Measurements from ENCODE around the gene FLNC.

FLNC gene

DNA sequence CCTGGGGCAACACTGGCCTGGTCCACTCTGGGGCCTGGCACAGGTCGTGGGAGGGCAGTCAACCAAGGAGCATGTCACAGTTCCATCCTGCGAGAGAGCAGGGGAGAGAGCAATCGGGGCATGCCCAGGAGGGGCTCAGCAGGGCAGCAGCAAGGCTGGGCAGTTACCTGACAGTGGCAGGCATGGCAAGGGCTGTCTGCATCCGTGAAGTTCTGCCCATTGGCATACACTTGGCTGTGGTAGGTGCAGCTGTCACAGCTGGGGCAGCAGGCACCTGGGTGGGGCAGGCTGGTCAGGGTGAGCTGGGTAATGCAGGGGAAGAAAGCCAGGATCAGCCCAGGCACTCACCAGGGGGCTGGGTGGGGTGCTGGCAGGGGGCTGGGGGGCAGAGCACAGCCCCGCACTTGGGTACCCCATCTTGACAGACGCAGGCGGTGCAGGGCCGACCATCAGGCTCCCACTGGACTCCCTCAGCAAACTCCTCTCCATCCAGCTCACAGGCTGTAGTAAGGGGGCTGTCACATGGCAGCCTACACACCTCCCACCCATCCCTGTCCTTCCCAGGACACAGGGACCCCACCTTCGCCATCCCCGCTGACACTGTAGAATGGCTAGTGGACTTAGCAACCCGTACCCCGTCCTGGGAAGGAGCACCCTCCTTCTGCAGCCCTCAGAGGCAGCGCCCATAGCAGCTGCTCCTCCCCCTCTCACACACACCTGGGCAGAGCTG lies 62.5 kb downstream of the FLNC start:
- no peak for DNase-seq (ENCODE audit: low read depth, low spot score)

DNA sequence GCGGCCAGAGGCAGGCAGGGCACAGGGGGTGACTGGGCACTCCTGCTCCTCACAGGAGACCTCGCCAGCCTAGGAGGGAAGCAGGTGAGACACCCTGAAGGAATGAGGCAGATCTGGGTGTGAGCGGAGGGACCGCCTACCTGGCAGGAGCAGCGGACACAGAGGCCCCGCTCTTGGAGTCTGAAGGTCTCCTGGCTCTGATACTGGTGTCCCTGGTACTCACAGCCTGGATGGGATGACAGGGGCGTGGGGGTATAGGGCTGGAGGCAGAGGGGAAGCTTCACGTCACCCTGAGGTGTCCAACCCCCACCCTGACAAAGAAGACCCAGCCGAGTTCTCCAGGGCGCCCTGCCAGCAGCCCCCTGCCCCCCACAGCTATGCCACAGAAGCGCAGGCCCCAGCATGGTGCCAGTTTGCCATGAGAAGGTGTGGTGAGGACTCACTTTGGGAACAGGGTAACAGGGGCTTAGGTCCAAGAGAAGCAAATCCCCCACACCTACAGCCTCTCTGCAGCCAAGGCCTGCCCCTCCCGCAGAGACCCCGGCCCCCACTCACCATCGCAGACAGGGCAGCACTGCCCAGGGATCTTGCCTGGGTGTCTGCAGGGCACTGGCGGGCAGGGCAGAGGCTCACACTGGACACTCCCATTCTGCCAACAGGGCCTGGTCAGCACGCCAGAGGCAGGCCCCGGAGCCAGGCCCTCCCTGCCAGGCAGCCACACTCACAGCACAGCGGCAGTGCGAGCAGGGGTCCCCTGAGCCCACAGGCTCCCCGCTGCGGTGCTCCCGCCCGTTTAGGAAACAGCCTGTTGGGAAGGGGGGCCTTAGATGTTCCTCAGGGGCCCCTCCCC lies 63.3 kb downstream of the FLNC start:
- DNase-seq (ENCODE audit: low read depth, low spot score), result no peak

DNA sequence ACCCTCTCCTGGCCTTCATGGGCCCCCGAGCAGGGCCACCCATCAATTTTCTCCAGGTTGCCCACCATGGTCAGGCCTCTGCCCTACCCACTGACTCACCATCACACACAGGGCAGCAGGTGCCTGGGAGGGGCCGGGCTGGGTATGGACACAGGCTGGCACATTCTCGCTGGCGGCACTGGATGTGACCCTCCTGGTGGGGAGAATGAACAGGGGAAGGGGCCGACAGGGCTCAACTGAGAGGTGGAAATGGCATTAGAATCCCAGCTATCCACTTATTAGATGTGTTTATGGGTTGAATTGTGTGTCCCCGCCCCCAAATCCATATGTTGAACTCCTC lies 63.9 kb downstream of the FLNC start:
- DNase-seq (ENCODE audit: low read depth, low spot score), result no peak

DNA sequence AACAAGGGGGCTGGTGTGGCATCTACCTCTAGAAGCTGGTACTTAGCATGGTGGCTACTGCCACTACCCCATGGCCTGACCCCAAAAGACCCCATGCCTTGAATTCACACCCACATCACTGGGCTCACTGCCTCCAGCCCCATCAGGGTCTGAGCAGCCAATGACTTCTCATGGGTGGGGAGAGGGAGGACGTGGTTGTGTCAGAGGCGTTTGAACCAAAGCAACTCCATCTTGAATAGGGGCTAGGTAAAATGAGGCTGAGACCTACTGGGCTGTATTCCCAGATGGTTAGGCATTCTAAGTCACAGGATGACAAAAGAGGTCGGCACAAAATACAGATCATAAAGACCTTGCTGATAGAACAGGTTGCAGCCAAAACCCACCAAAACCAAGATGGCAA lies 65.1 kb downstream of the FLNC start:
- DNase-seq (ENCODE audit: low read depth, low spot score), result no peak

DNA sequence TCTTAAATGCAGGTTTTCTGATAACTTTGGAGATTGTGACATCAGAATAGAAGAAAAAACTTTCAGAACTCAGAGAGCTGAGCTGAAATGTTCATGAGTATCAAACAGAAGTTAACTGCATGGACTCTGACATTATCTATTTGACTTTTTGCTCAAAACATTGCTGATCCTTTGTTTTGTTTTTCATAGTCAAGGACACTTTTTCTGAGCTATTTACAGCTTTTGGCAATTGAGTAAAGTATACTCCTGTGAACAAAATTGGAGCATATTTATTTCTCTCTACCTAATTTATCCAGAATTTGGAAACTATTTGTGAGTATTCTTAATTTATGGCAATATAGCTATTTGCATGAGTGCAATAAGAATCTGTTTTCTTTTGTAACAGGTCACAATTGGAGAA lies 69.2 kb downstream of the FLNC start:
- no peak for DNase-seq (ENCODE audit: low read depth, low spot score)

DNA sequence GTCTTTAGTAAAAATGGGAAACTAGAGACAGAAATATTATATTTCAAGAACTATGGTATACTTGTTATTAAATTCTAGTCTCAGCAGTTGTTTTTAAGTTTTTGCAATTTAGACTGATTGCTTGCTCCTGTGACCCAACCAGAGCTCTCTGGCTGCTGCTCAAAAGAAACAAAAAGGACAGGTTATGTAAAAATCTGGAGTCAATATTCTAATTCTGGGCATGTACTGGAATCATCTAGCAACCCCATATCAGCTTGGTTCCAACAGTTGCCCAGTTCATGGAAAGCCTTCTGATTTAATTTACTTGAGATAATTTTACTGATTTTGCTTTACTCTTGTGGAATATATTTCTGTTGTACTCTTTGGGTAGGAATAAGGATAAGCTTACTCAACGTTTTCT lies 70.0 kb downstream of the FLNC start:
- DNase-seq (ENCODE audit: low read depth, low spot score), result no peak

DNA sequence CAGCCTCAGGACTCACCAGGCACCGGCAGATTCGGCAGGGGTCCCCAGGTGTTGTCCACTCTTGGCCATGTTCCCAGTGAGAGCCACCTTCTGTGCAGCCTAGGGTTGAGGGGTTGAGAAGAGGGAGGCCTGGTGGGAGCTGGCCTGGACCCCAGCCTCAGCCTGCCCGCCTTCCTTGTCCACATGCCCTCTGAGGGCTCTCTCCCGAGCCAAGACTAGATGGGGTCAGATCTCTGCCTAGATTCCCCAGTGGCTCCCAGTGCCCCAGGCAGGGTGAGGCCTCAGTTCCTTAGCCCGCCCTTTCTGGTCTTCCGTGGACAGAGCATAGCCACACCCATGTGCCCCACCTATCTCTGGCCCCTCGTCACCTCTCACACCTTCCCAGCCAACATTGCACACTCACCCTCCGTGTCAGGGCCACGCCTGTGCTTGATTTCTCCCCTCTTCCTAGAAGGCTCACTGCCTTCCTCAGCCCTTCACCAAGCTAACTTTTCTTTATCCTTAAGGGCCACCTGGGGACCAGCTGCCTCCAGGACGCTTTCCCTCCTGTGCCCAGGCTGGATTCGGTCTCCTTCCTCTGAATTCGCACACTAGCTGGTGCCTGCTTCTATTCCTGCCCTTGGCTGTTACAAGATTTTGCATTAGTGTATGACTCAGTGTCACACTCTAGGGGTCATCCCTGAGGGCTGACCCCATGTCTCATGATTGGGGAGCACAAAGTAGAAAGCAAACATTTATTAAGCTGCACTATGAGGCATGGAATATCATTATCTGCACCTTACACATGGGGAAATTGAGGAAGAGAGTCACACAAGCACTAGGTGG lies 72.8 kb downstream of the FLNC start:
- DNase-seq (ENCODE audit: low read depth, low spot score), result no peak

DNA sequence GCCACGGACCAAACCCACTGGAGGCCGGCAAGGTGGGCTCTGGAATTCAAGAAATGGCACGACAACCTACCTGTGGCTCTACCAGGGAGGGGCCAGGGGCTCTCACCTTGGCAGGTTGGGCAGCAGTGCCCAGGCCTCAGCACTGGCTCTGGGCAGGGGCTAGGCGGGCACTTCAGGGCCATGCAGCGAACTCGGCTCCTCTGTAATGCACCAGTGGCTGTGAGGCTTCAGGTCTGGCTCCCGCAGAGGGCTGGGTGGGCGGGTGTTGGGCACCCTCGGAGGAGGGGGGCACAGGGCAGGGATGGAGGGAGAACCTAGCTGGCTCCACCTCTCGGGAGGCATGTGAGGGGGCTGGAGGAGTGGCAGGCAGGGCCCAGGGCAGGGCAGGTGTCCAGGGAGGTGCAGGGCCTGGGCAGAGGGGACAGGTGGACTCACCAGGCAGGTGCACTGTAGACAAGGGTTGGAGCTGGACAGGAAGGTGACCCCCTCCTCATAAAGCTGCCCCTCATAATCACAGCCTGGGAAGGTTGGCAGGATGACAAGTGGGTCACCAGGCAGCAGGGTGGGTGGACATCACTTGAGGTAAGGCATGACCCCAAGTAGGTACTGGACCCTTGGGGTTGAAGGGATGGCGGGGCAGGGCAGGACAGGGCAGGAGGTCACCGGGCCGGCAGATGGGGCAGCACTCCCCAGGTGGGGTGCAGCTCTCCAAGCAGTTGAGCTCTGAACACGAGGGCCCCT lies 73.6 kb downstream of the FLNC start:
- no peak for DNase-seq (ENCODE audit: low read depth, low spot score)

DNA sequence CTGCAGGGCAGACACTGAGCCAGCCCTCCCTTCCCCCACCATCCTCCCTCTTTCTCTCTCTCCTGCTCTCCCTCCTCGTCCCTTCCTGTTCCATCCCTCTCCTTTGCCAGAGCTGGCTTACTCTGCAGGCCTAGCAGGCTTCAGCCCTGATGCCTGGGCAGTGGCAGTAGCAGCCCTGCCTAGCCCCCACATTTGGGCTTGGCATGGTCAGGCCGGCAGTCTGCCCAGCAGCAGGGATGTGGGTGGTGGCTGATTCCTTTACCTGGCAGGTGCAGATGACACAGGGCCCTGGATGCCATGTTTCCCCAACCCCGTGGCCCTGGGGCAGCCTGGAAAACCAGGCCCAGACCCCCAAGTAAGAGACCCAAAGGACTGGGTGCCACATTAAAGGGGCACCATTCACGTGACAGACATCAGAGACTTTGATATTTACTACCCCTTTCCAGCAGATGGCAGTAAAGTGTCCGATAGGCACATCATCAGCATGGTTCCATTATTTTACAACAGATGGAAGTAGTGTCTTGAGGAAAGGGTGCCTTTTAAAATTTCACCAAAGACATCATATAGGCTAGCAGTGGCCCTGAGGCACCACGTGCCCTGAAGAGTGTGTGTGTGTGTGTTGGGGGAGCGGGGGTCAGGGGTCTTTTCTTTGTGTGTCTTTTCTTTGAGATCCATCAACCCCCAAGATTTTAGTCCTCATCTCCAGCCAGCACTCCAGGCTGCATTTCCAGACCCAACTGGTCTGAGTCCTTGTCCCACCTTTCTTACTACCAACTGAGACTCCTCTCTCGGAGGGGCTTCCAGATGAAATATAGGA lies 74.4 kb downstream of the FLNC start:
- no peak for DNase-seq (ENCODE audit: low read depth, low spot score)

DNA sequence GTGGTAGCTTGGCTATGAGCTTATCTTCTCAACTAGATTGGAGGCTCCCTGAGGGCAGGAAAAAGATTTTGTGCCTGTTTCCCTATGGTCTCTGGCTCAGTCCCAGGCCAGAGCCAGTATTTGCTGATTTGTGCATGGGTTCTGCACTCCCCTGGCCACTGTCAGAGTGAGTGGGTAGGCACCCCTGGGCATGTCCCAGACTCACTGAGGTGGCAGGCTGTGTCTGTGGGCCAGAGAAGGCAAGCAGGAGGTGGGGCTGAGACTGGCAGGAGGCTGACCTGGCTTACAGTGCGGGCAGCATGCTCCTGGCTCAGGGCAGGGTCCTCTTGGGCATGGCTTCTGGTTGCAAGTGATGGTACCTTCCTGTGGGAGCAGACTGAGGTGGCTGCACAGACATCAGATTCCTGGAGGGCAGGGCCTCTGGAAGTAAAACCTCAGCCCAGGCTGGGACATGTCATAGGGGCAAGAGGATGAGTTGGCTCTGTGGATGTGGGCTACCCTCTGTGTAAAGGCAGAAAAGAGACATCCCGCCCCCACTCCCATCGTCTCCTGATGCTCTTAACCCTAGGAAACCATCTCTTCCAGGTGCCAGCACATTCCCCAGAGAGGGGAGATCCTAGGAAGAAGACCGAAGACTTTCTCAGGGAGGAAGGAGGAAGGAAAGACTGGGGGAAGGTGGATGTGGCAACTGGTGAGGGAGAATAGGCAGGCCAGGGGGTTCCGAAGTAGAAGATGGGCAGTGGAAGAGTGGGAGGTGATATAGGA lies 76.0 kb downstream of the FLNC start:
- DNase-seq (ENCODE audit: low read depth, low spot score), result no peak

DNA sequence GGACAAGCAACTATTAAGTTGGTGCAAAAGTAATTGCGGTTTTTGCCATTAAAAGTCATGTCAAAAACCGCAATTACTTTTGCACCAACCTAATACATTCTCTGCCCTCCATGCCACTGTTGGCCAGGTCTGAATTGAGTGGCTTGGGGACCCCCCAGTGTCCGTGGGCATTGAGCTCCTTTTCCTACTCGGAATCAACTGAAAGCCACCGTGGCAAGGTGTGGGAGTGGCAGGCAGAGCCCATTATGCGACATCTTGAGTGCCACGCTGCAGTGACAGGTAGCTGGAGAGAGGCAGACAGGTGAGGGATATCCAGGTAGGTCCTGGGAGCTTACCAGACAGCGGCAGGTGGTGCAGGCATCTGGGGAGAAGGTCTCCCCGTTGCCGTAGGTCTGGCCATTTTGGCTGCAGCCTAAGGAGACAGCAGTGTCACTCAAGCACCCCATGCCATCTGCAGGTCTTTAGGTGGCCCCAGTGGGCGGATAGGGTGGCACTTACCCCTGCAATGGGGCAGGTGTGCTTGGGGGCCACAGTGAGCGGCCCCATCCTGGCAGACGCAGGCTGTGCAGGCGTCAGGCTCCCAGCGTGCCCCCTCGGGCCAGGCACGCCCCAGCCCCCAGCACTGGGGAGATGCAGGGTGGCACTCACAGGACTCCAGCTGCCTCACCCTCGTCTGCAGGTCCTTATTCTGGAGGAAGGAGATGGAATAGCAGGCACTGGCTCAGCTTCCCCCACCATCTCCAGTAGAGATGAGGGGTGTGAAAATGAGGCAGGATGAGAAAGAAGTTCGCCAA lies 76.8 kb downstream of the FLNC start:
- no peak for DNase-seq (ENCODE audit: low read depth, low spot score)
